HFF-Myc (cell line): Measurements from ENCODE around the gene TXNDC8.
"Not testable (repeated sequence)": the region's sequence is repeated elsewhere in the genome, so short reads cannot be mapped to it uniquely, and the experiment has no call there.

Experiments used
- DNase-seq: peaks from one replicate; pipeline ENCODE4 v3.0.0-alpha.2; 2011; ENCODE audit warnings: low read depth; ENCODE audit errors: extremely low read depth
- H3K4me3 ChIP-seq: replicated peaks from 2 replicates; pipeline ENCODE4 v1.5.1; 2011; ENCODE audit warnings: low read depth, mild to moderate bottlenecking, control low read depth, low read length
- CTCF ChIP-seq: IDR thresholded peaks from 2 replicates; pipeline ENCODE4 v1.5.1; 2012; ENCODE audit warnings: mild to moderate bottlenecking, low read depth, low read length, control low read depth; ENCODE audit errors: missing control alignments

The TXNDC8 gene

GRCh38 chr9:110317911-110318310 lies 19.8 kb downstream of the TXNDC8 start:
- DNase-seq = no peak
- TF ChIP-seq CTCF = no peak
- H3K4me3 ChIP-seq = no peak overlapping the region

- no peak for TF ChIP-seq CTCF
- no peak for DNase-seq
- no peak overlapping the region for H3K4me3 ChIP-seq
Measured at GRCh38 chr9:110316261-110317075, 21.2 kb downstream of the TXNDC8 start.

GRCh38 chr9:110311978-110312377 lies 25.7 kb downstream of the TXNDC8 start:
- not testable (repeated sequence) for DNase-seq, H3K4me3 ChIP-seq

GRCh38 chr9:110309681-110310080 lies 28.0 kb downstream of the TXNDC8 start:
- H3K4me3 ChIP-seq = no peak overlapping the region
- TF ChIP-seq CTCF = no peak
- no peak for DNase-seq

- DNase-seq = no peak
- TF ChIP-seq CTCF = no peak
- H3K4me3 ChIP-seq = no peak overlapping the region
Measured at GRCh38 chr9:110308633-110309038, 29.0 kb downstream of the TXNDC8 start.

GRCh38 chr9:110307191-110307590 lies 30.5 kb downstream of the TXNDC8 start:
- H3K4me3 ChIP-seq = no peak overlapping the region
- no peak for TF ChIP-seq CTCF
- no peak for DNase-seq

GRCh38 chr9:110303133-110303532 lies 34.5 kb downstream of the TXNDC8 start:
- TF ChIP-seq CTCF = no peak
- no peak overlapping the region for H3K4me3 ChIP-seq
- DNase-seq = no peak
